SU-DHL-6 (cell line): Measurements from ENCODE around the gene PSMC5.

Experiments used
- CTCF ChIP-seq: fragments of 200-600 bp; sonication (generic); IDR thresholded peaks from one replicate; pipeline ENCODE4 v1.5.1; 2017; ENCODE audit warnings: antibody characterized with exemption, mild to moderate bottlenecking, low read length, moderate library complexity; ENCODE audit not compliant: insufficient read depth, poor library complexity, severe bottlenecking
- EZH2phosphoT487 ChIP-seq: fragments of 200-600 bp; sonication (generic), shearing (Covaris generic); conservative IDR thresholded peaks from 2 replicates; pipeline ENCODE4 v1.6.1; 2018; ENCODE audit warnings: mild to moderate bottlenecking, antibody characterized with exemption, low read length, moderate library complexity, mixed read lengths

- TF ChIP-seq CTCF (no peak), EZH2phosphoT487 (no peak)
Measured at GRCh38 chr17:63785556-63785955, 41.7 kb upstream of the PSMC5 start.
